H1 (cell line): ENCODE measurements around the gene ERVMER34-1. TPM values are rescaled to one million over a fixed set of nuclear protein-coding genes. Genes with fewer than 3 reads are reported as not detected.

ENCODE experiments used
- BACH1 ChIP-seq: IDR thresholded peaks from 2 replicates; pipeline ENCODE4 v1.6.1; 2012; ENCODE audit warnings: low read length, improper control_type of control experiment
- HDAC2 ChIP-seq, 2 experiments: fragments of 300-600 bp in 1 of 2; sonication (generic) in 1 of 2; IDR thresholded peaks; 2 replicates each; pipeline ENCODE4 v1.6.1; 2011 to 2012; ENCODE audit warnings: low read depth in 2 of 2, low read length in 2 of 2, mild to moderate bottlenecking in 2 of 2, moderate library complexity in 2 of 2, borderline replicate concordance in 1 of 2, inconsistent platforms in 1 of 2
- polyA plus RNA-seq, 7 experiments: library from polyadenylated mRNA; depleted of rRNA in 3 of 7; stranded (reverse) in 5 of 7; unstranded in 2 of 7; fragments of >200 nt in 5 of 7; fragments of 200-250 nt in 2 of 7; gene quantifications; 1 replicate in 5 of 7; 2 replicates in 1 of 7; 4 replicates in 1 of 7; pipeline versions ENCODE4 v1.2.1 to v1.2.3, GENCODE V29; 2011 to 2013; ENCODE audit warnings: missing spikeins in 2 of 7, mixed read lengths in 2 of 7
- total RNA-seq: library from RNA; stranded (reverse); fragmentation: NEBNext Ultra II Directional; extraction: Animal tissue kit (Norgen Biotek cat#: 25700); gene quantifications from 2 replicates; pipeline ENCODE4 v1.2.1, GENCODE V29; 2021
- TF ChIP-seq, protein P1 (sequence below): fragments of 300-600 bp; sonication (generic); IDR thresholded peaks from 2 replicates; pipeline ENCODE4 v1.7.1; 2012; ENCODE audit warnings: low read length, moderate library complexity, mild to moderate bottlenecking, inconsistent platforms; ENCODE audit not compliant: insufficient replicate concordance
- TF ChIP-seq, protein P2 (sequence below): IDR thresholded peaks from 2 replicates; pipeline ENCODE4 v1.6.1; 2012; ENCODE audit warnings: low read length, inconsistent platforms

Gene ERVMER34-1
- total and polyA plus RNA-seq, 2 of the 8 experiments (the other 6 are each of a cell fraction or from before 2014, with no cell fraction given) = 14.2 to 34.3 TPM

DNA sequence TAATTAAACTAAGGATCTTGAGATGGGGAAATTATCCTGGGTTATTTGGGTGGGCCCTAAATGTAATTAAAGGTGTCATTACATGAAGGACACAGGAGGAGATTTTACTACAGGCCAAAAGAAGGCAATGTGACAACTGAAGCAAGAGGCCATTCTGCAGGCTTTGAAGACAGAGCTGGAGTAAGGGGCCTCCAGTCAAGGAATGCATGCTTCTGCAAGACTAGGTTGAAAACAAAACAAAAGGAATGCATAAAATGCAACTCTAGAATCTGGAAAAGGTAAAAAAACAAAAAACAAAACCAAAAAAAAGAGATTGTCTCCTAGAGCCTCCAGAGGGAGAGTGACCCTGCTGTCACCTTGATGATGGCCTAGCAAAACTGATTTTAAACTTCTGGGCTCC lies 21.6 kb downstream of the ERVMER34-1 start (continued):
- TF ChIP-seq, protein P1, sequence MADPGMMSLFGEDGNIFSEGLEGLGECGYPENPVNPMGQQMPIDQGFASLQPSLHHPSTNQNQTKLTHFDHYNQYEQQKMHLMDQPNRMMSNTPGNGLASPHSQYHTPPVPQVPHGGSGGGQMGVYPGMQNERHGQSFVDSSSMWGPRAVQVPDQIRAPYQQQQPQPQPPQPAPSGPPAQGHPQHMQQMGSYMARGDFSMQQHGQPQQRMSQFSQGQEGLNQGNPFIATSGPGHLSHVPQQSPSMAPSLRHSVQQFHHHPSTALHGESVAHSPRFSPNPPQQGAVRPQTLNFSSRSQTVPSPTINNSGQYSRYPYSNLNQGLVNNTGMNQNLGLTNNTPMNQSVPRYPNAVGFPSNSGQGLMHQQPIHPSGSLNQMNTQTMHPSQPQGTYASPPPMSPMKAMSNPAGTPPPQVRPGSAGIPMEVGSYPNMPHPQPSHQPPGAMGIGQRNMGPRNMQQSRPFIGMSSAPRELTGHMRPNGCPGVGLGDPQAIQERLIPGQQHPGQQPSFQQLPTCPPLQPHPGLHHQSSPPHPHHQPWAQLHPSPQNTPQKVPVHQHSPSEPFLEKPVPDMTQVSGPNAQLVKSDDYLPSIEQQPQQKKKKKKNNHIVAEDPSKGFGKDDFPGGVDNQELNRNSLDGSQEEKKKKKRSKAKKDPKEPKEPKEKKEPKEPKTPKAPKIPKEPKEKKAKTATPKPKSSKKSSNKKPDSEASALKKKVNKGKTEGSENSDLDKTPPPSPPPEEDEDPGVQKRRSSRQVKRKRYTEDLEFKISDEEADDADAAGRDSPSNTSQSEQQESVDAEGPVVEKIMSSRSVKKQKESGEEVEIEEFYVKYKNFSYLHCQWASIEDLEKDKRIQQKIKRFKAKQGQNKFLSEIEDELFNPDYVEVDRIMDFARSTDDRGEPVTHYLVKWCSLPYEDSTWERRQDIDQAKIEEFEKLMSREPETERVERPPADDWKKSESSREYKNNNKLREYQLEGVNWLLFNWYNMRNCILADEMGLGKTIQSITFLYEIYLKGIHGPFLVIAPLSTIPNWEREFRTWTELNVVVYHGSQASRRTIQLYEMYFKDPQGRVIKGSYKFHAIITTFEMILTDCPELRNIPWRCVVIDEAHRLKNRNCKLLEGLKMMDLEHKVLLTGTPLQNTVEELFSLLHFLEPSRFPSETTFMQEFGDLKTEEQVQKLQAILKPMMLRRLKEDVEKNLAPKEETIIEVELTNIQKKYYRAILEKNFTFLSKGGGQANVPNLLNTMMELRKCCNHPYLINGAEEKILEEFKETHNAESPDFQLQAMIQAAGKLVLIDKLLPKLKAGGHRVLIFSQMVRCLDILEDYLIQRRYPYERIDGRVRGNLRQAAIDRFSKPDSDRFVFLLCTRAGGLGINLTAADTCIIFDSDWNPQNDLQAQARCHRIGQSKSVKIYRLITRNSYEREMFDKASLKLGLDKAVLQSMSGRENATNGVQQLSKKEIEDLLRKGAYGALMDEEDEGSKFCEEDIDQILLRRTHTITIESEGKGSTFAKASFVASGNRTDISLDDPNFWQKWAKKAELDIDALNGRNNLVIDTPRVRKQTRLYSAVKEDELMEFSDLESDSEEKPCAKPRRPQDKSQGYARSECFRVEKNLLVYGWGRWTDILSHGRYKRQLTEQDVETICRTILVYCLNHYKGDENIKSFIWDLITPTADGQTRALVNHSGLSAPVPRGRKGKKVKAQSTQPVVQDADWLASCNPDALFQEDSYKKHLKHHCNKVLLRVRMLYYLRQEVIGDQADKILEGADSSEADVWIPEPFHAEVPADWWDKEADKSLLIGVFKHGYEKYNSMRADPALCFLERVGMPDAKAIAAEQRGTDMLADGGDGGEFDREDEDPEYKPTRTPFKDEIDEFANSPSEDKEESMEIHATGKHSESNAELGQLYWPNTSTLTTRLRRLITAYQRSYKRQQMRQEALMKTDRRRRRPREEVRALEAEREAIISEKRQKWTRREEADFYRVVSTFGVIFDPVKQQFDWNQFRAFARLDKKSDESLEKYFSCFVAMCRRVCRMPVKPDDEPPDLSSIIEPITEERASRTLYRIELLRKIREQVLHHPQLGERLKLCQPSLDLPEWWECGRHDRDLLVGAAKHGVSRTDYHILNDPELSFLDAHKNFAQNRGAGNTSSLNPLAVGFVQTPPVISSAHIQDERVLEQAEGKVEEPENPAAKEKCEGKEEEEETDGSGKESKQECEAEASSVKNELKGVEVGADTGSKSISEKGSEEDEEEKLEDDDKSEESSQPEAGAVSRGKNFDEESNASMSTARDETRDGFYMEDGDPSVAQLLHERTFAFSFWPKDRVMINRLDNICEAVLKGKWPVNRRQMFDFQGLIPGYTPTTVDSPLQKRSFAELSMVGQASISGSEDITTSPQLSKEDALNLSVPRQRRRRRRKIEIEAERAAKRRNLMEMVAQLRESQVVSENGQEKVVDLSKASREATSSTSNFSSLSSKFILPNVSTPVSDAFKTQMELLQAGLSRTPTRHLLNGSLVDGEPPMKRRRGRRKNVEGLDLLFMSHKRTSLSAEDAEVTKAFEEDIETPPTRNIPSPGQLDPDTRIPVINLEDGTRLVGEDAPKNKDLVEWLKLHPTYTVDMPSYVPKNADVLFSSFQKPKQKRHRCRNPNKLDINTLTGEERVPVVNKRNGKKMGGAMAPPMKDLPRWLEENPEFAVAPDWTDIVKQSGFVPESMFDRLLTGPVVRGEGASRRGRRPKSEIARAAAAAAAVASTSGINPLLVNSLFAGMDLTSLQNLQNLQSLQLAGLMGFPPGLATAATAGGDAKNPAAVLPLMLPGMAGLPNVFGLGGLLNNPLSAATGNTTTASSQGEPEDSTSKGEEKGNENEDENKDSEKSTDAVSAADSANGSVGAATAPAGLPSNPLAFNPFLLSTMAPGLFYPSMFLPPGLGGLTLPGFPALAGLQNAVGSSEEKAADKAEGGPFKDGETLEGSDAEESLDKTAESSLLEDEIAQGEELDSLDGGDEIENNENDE = no peak
- TF ChIP-seq, protein P2, sequence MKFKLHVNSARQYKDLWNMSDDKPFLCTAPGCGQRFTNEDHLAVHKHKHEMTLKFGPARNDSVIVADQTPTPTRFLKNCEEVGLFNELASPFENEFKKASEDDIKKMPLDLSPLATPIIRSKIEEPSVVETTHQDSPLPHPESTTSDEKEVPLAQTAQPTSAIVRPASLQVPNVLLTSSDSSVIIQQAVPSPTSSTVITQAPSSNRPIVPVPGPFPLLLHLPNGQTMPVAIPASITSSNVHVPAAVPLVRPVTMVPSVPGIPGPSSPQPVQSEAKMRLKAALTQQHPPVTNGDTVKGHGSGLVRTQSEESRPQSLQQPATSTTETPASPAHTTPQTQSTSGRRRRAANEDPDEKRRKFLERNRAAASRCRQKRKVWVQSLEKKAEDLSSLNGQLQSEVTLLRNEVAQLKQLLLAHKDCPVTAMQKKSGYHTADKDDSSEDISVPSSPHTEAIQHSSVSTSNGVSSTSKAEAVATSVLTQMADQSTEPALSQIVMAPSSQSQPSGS = no peak
- TF ChIP-seq HDAC2 (IDR thresholded peaks at IDR 0.05; ENCODE audit: borderline replicate concordance in 1 of 2, low read depth in 2 of 2, low read length in 2 of 2) (no peak), BACH1 (no peak)
